GM21529 (cell line): ENCODE results near the gene MYOF.
"Not testable (repeated sequence)": the region's sequence is repeated elsewhere in the genome, so short reads cannot be mapped to it uniquely, and the experiment has no call there.

ENCODE experiments used
- ATAC-seq: cut with Tn5 transposase; IDR thresholded peaks from one replicate; pipeline ENCODE4 v1.9.1; 2021; ENCODE audit not compliant: unreplicated experiment

MYOF gene

DNA sequence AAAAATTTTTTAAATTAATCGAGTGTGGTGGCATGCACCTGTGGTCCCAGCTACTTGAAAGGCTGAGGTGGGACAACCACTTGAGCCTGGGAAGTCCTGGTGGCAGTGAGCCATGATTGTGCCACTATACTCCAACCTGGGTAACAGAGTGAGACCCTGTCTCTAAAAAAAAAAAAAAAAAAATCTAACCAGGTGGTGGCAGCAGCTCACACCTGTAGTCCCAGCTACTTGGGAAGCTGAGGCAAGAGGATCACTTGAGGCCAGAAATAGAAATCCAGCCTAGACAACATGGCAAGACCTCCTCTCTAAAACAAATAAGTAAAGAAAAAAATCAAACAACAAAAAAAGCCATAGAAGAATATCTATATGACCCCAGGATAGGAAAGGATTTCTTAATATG is 3.6 kb upstream of the MYOF start:
- ATAC-seq = no peak

- ATAC-seq = no peak
Measured at GRCh38 chr10:93481637-93482144, 443 bp downstream of the MYOF start.

- no peak for ATAC-seq
Measured at GRCh38 chr10:93478873-93479272, 3.3 kb downstream of the MYOF start.

GRCh38 chr10:93476756-93477155 is 5.4 kb downstream of the MYOF start:
- no peak for ATAC-seq

DNA sequence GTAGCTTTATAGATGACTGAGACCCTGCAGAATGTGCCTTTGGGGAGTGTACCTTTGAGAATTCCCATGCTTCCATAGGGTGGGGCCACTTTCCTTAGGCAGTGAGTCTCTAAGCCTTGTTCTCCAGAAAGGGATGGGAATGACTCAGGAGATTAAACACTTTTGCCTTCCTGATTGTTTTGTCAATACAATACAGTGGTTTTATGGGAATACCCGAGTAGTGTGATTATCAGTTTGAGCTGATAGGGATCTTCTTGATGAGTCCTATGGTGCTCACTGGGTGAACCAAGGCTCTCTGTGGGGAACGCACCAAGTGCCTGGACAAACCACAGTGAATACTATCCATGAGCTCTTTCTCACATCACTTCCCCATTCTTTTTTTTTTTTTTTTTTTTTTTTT is 6.3 kb downstream of the MYOF start:
- ATAC-seq = no peak

GRCh38 chr10:93475227-93475626 is 6.9 kb downstream of the MYOF start:
- ATAC-seq = no peak

- no peak for ATAC-seq
Measured at GRCh38 chr10:93473804-93474472, 8.2 kb downstream of the MYOF start.

GRCh38 chr10:93473161-93473560 is 9.0 kb downstream of the MYOF start:
- ATAC-seq = no peak

- ATAC-seq = no peak
Measured at GRCh38 chr10:93471110-93471651, 11.0 kb downstream of the MYOF start.

DNA sequence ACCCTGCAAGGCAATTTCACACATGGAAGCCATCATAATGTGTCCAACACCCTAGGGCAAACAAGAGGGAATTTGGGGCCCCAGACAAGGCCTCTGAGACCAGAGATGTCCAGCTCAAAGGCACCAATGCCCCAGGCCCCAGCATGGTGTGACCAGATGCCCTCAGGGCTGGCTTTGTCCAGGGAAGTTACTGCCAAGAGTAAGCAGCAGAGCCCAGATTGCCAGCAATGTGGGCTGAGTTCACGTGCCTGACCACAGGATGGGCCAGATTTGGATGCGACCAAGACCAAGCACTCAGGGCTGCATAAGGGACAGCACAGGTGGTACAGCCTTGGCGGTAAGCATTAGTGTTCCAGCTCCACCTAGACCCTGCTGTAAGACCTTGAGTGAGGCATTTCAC is 12.7 kb downstream of the MYOF start:
- ATAC-seq = no peak

DNA sequence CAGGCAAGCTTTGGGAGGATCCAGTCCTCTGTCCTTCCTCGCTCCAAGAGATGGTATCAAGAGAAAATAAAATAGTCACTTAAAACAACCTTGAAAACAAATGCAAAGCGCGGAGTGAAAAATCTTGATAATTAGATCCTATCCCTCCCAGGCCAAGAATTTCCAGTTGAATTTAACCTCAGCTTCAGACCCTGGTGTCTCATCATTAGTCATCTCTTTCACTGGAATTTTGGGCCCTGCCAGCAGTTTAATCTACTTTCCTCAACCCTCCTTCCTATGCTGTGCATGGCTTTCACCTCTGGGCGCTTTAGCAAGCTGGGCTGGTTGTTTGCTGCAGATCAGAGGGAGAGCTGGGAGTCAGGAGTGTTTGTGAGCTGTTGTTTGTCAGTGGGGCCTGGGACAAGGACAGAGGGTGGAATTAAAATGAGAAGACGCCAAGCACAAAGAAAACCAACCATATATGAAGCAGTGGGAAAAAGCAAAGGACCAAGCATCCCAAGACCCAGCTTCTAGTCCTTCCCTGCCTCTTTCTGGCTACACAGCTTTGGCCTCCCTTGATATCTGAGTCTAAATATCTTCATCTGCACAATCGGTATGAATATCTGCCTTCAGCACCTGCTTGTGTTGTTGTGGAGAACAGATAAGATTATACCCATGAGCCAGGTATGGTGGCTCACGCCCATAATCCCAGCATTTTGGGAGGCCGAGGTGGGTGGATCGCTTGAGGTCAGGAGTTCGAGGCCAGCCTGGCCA is 13.5 kb downstream of the MYOF start:
- no peak for ATAC-seq

DNA sequence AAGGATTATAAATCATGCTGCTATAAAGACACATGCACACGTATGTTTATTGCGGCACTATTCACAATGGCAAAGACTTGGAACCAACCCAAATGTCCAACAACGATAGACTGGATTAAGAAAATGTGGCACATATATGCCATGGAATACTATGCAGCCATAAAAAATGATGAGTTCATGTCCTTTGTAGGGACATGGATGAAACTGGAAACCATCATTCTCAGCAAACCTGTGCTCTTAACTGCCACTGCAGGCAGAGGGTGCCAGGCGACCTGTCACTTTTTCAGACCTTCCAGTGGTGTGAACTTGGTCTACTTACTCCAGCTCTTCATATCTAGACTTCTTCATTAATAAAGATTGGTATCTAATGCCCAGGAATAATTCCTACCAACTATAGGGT is 14.5 kb downstream of the MYOF start:
- ATAC-seq = not testable (repeated sequence)

- ATAC-seq = no peak
Measured at GRCh38 chr10:93465806-93466675, 16.1 kb downstream of the MYOF start.

DNA sequence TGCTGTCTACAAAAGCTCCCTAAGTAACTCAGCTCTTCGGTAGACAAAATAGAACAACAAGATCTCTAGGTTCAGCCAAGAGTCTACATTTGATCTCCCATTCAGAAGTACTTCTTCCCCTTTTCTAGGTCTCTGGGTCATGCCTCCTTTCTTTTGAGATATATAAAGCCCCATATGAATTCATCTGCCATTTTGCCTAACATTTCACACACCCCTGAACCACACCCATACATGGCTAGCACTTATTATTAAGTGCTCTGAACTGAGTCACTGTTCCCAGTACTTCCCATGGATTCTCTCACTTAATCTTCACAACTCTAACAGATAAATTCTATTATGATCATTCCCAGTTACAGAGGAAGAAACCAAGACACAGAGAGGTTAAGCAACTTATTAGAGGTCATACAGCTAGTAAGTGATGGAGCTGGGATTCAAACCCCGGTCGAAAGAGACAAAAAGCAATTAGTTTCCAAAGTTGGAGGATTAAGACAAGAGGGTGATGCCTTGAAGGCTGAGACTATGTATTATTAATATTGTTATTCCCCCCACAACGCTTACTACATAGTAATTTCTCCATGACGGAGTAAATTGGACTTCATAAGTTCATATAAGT is 17.3 kb downstream of the MYOF start:
- ATAC-seq = no peak

- no peak for ATAC-seq
Measured at GRCh38 chr10:93463723-93464476, 18.2 kb downstream of the MYOF start.

DNA sequence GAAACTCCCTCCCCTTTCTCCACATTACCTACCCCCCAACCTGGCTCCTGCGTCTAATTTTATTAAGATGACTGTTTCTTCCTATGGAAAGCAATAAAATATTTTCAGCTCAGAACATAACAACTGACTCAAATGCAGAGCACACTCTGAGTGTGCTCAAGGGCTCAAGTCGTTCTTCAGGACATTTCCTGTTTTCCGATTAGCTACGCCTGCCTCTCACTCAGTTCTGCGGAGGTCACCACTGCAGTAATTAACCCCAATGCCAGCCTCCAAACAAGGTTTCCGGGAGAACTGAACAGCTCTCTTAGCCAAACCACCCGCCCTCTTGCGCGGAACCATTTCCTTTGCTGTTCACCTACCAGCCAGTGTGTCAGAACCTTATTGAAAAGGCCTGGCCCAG is 19.3 kb downstream of the MYOF start:
- no peak for ATAC-seq

DNA sequence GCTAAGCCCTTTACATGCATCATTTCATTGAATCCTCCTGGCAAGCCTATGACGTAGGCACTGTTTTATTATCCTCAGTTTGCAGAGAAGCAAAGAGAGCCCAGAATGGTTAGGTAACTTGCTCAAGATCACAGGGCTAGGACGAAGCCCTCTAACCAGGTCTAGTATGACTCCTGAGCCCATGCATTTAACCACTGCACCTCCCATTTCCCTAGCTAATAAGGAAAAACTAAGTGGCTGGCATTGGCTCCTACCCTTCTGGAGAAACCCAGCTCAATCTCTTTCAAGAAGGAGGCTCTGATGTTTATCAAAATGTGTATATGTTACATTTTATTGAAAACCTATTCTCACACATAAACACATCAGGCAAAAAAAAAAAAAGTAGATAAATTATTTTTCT is 19.8 kb downstream of the MYOF start:
- no peak for ATAC-seq

DNA sequence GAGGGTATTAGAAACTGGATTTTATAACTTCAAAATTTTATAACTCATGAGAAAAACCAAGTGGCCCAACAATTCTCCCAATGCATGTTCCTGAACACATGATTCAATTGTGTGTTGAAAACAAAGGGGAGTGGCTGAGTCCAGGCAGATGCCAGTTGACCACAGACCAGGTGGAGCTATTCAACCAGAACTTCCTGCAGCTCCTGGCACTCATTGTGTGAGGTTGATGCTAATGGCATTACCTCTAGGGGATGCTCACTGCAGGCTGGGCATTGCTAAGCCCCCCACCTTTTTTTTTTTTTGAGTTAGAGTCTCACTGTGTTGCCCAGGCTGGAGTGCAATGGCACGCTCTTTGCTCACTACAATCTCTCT is 20.3 kb downstream of the MYOF start:
- ATAC-seq = no peak

DNA sequence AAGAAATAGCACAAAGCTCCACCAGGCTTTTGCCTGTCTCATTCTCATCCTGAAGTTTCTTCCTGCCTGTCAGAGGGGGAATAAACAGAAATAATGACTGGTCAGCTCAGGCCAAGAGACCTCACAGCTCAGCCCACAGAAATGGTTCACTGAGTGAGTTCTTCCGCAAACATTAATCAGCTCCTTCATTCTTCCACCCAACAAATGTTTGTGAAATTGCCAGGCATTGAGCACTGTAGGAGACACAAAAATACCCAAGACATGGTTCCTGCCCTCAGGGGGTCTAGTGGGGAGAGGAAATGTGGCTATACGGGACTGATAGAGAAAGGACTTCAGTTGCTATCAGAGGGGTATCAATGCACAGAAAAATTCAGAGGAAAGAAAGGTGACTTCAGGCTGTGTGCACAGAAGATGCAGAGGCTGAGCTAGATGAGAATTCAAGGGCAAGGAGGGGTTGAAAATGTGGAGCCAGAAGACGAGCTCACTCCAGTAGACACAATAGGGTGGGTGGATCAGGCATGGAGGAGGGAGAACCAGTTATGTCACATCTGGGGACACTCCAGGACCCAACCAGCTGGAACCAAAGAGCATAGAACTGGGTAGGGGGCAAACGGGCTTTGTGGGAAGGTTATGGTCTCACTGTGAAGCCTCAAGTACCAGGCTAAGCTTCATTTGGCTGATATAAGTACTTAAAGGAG is 20.9 kb downstream of the MYOF start:
- ATAC-seq = no peak

DNA sequence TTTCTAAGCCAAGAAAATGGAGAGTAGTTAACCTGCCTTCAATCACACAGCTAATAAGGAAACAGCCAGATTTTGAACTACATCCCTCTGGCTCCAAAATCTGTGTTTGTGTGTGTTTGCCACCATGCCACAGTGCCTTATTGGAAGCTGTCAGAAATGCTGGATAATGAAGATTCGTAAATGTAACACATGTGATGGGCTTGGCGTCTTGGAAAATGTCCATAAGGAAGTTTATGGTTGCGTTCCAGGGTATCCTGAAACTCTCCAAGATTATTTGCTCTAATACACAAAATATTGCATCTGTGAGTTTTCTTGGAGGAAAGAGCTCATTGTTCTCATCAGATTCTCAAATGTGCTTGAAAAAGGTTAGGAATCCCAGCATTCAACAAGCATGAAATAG is 22.7 kb downstream of the MYOF start:
- ATAC-seq = no peak
